Bronchial epithelial cell (primary cell): ENCODE results near the gene TASP1. TPM values are rescaled to one million over a fixed set of nuclear protein-coding genes. Genes with fewer than 3 reads are reported as not detected.

Experiments used
- DNase-seq: peaks from one replicate; pipeline ENCODE4 v3.0.0-alpha.2; 2010; ENCODE audit warnings: low read depth
- FAIRE-seq: peaks from 2 replicates; lab custom pipeline; 2011; peaks lifted over from hg19 to GRCh38; lab: Jason Lieb, UNC
- H3K27me3 ChIP-seq: 2 replicates; pipeline ENCODE4 v1.5.1; 2011; ENCODE audit warnings: low read length; ENCODE audit not compliant: control insufficient read depth, insufficient read depth
- H3K36me3 ChIP-seq: 2 replicates; pipeline ENCODE4 v1.5.1; 2011; ENCODE audit warnings: low read length; ENCODE audit not compliant: control insufficient read depth, insufficient read depth
- H3K4me3 ChIP-seq: 2 replicates; pipeline ENCODE4 v1.5.1; 2011; ENCODE audit warnings: mild to moderate bottlenecking, low read depth, low read length, control low read depth
- total RNA-seq: library from RNA; depleted of rRNA; stranded (reverse); fragments of >200 nt; gene quantifications from 2 replicates; pipeline ENCODE4 v1.2.1, GENCODE V29; 2014
- TF ChIP-seq, protein P1 (sequence below): IDR thresholded peaks from 2 replicates; pipeline ENCODE4 v1.5.1; 2011; ENCODE audit warnings: mild to moderate bottlenecking, moderate library complexity, low read length, control low read depth, inconsistent platforms; ENCODE audit not compliant: insufficient read depth, severe bottlenecking

TASP1 gene
- total RNA-seq, 1 donor from 2014 or later, result 18.7 TPM

GRCh38 chr20:13543783-13544182, 94.9 kb downstream of the TASP1 start:
- FAIRE-seq (no peak), DNase-seq (no peak)
- no peak overlapping the region for H3K4me3 ChIP-seq
- H3K36me3 ChIP-seq, result no peaks in the 10 kb centered on the region
- H3K27me3 ChIP-seq, result no peaks in the 10 kb centered on the region
- TF ChIP-seq, protein P1, sequence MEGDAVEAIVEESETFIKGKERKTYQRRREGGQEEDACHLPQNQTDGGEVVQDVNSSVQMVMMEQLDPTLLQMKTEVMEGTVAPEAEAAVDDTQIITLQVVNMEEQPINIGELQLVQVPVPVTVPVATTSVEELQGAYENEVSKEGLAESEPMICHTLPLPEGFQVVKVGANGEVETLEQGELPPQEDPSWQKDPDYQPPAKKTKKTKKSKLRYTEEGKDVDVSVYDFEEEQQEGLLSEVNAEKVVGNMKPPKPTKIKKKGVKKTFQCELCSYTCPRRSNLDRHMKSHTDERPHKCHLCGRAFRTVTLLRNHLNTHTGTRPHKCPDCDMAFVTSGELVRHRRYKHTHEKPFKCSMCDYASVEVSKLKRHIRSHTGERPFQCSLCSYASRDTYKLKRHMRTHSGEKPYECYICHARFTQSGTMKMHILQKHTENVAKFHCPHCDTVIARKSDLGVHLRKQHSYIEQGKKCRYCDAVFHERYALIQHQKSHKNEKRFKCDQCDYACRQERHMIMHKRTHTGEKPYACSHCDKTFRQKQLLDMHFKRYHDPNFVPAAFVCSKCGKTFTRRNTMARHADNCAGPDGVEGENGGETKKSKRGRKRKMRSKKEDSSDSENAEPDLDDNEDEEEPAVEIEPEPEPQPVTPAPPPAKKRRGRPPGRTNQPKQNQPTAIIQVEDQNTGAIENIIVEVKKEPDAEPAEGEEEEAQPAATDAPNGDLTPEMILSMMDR, result no peak

GRCh38 chr20:13535627-13536026, 103.1 kb downstream of the TASP1 start:
- Histone ChIP-seq H3K36me3 (no peaks in the 10 kb centered on the region), H3K27me3 (no peaks in the 10 kb centered on the region), H3K4me3 (no peak overlapping the region)
- TF ChIP-seq, protein P1, result no peak
- no peak for DNase-seq
- no peak for FAIRE-seq

DNA sequence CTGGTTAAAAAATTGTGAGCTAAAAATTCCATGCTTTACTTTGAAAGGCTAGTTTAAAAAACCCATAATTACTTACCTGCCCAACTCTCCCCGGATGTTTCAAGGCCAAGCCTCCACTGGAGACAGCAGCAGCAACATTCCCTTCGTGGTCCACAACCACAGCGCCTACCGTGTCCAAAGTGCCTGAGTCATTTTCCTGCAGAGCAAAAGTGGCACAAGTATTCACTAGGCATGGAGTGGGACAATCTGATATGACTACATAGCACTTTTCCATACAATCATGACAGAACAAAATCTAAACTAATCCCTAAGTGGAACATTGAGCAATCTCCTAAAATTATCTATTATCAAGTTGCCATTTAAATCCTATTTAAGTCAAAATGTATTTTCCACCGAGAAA, 104.8 kb downstream of the TASP1 start:
- Histone ChIP-seq H3K27me3 (no peaks in the 10 kb centered on the region), H3K36me3 (no peaks in the 10 kb centered on the region), H3K4me3 (no peak overlapping the region)
- DNase-seq (no peak), FAIRE-seq (peak; percentile 52)
- TF ChIP-seq, protein P1, result no peak

DNA sequence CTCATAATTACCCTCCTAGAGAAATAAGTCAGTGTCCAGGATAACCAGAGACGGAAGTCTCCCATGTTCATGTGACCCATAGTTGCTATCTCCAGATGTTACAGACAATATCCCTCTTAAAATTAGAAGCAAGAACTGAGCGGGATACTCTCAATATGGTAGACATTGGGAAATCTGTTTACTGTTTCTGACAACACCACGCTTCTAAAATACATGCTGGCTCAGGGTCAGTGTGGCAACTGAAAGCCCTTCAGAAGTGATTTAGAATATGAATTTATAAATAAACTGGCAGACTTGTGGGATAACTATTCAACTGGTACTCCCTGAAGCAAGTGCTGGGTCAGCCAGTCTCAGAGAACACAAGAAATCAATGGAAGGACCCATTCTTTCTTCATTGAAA, 108.6 kb downstream of the TASP1 start:
- Histone ChIP-seq H3K27me3 (no peaks in the 10 kb centered on the region), H3K4me3 (no peak overlapping the region), H3K36me3 (no peaks in the 10 kb centered on the region)
- DNase-seq (no peak), FAIRE-seq (no peak)
- TF ChIP-seq, protein P1, result no peak

DNA sequence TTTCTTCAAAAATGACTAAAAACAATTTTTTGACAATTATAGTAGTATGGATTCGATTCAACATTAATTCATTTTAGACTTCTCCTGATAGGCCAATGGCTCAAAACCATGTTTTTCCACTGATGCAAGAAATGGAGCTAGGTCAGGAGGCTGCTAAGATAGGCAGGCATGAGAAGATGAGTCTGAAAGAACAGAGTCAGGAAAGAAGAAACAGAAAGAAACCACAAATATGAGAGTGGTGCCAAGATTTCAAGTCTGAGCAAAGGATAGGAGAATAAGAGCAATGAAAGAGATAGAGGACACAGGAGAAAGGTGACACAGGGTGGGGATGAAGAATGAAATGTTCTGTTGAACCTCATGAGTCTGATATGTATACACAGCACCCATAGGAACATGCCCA, 112.2 kb downstream of the TASP1 start:
- Histone ChIP-seq H3K27me3 (no peaks in the 10 kb centered on the region), H3K36me3 (no peaks in the 10 kb centered on the region), H3K4me3 (no peak overlapping the region)
- FAIRE-seq, result no peak
- TF ChIP-seq, protein P1, result no peak
- peak; percentile 20 for DNase-seq

- TF ChIP-seq, protein P1, result no peak
- DNase-seq (peak; percentile 97), FAIRE-seq (no peak)
- Histone ChIP-seq H3K36me3 (no peaks in the 10 kb centered on the region), H3K27me3 (no peaks in the 10 kb centered on the region), H3K4me3 (no peak overlapping the region)
These were observed 113.3 kb downstream of the TASP1 start for GRCh38 chr20:13525225-13525940.
